ENCODE measurements around the gene CAP2.

DNA sequence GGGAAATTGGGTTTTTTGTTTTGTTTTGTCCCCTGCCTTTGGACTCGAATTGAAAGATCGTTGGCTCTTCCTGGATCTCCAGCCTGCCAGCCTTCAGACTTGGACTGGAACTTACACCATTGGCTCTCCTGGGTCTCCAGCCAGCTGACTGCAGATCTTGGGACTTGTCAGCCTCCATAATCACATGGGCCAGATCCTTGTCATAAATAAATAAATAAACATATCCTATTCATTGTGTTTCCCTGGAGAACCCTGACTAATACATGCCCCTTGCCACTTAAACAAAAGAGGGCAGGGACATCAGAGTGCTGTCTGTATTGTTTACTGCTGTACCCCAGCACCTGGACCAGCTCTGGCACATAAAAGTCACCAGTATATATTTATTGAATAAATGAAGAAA lies 101.5 kb downstream of the CAP2 start:
- TF ChIP-seq, protein P1, sequence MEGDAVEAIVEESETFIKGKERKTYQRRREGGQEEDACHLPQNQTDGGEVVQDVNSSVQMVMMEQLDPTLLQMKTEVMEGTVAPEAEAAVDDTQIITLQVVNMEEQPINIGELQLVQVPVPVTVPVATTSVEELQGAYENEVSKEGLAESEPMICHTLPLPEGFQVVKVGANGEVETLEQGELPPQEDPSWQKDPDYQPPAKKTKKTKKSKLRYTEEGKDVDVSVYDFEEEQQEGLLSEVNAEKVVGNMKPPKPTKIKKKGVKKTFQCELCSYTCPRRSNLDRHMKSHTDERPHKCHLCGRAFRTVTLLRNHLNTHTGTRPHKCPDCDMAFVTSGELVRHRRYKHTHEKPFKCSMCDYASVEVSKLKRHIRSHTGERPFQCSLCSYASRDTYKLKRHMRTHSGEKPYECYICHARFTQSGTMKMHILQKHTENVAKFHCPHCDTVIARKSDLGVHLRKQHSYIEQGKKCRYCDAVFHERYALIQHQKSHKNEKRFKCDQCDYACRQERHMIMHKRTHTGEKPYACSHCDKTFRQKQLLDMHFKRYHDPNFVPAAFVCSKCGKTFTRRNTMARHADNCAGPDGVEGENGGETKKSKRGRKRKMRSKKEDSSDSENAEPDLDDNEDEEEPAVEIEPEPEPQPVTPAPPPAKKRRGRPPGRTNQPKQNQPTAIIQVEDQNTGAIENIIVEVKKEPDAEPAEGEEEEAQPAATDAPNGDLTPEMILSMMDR (IDR thresholded peaks at IDR 0.05 in 4 of 5, conservative IDR thresholded peaks at IDR 0.05 in 1 of 5), result no peak
- no peak for TF ChIP-seq POLR2A (IDR thresholded peaks at IDR 0.05)

Measured in gastrocnemius medialis (tissue), 4 donors.